ENCODE data around the gene LEKR1. TPM values are rescaled to one million over a fixed set of nuclear protein-coding genes. Genes with fewer than 3 reads are reported as not detected.

Gene LEKR1
- total and polyA plus RNA-seq, 2 donors: 1.0 to 1.7 TPM

DNA sequence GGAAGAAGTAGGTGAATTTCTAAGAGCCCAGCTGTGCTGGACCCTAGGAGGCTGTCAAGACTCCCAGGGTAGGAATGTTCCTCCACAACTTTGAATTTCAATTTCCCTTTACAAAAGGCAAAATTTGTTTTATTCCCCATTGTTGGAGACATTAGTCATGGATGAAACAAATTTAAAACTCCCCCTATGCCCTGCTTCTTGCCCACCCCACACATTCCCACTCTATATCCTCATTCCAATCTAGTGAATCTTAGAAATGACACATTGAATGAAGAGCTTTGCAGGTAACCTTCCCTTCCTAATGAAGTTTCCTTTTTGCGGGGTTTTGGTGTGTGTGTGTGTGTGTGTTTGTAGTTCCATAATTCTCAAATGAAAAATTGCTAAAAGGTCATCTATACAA is 261.2 kb downstream of the LEKR1 start:
- no peak for DNase-seq (ENCODE audit: low read depth in 6 of 9, low spot score in 9 of 9)
- Histone ChIP-seq H3K4me1 (ENCODE audit: control insufficient read depth in 2 of 2, insufficient read depth in 2 of 2, low read length in 2 of 2) (peaks cover 15 to 20% of the 10 kb centered on the region in 2 donors), H3K27me3 (ENCODE audit: control insufficient read depth in 2 of 2, insufficient read depth in 1 of 2, low read length in 1 of 2) (peaks cover 0 to 4% of the 10 kb centered on the region in 2 donors), H3K4me3 (ENCODE audit: low read length in 2 of 2) (no peak overlapping the region), H3K27ac (ENCODE audit: low read depth in 1 of 2, low read length in 1 of 2) (no peak overlapping the region), H3K9me3 (ENCODE audit: control insufficient read depth in 2 of 2, insufficient read depth in 1 of 2, low read length in 1 of 2) (no peaks in the 10 kb centered on the region), H3K36me3 (ENCODE audit: control insufficient read depth in 2 of 2, insufficient read depth in 2 of 2, low read length in 1 of 2) (no peaks in the 10 kb centered on the region)
- 92% methylated on average over 1 of the region's 1 CpG for WGBS

DNA sequence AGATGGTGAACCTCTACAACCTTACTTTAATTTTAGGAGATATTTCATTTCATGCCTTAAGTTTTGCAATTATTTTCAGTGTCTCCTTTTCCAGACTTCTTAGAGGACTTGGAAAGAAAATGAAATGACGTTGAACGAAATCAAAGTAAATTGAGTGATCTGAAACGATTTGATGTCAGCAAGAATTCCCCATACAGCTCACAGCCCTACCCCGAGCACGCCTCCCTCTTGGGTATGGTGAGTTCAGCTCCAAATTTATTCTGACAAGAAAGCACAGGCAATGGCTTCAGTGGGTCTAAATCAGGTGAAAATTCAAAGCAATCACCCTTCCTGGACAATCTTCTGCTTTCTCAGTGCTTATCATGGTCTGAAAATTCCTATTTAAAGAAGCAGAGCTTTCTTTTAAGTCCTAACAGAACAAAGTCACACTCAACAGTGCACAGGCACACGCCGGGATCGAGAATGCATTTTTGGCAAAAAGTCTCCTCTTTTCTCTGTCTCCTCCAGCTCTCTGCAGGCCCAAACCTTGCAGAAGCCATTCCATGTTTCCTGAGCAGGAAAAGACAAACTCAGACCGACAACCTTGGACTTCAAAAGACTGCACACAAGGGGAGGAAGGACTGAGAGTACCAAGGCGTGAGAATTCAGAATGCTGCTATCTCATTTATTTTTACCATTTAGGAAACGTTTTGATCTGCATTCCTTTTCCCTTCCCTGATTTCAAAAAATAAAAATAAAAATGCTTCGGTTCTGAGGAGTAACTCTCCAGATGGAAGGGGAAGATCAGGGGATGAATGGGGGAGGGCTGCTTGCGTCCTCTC is 261.8 kb downstream of the LEKR1 start:
- no peaks in the 10 kb centered on the region for H3K36me3 ChIP-seq (ENCODE audit: control insufficient read depth in 2 of 2, insufficient read depth in 2 of 2, low read length in 1 of 2)
- H3K4me1 ChIP-seq (ENCODE audit: control insufficient read depth in 2 of 2, insufficient read depth in 2 of 2, low read length in 2 of 2): peaks cover 15 to 20% of the 10 kb centered on the region in 2 donors
- peaks cover 0 to 4% of the 10 kb centered on the region in 2 donors for H3K27me3 ChIP-seq (ENCODE audit: control insufficient read depth in 2 of 2, insufficient read depth in 1 of 2, low read length in 1 of 2)
- DNase-seq (ENCODE audit: low read depth in 6 of 9, low spot score in 9 of 9): peak in 1 of 9 donors; percentile 35
- 58% methylated on average over 13 of the region's 13 CpGs for WGBS
- H3K27ac ChIP-seq (ENCODE audit: low read depth in 1 of 2, low read length in 1 of 2): peak overlapping the region; percentile 86 to 88
- H3K4me3 ChIP-seq (ENCODE audit: low read length in 2 of 2): peak overlapping the region; percentile 57 to 81
- H3K9me3 ChIP-seq (ENCODE audit: control insufficient read depth in 2 of 2, insufficient read depth in 1 of 2, low read length in 1 of 2): no peaks in the 10 kb centered on the region

DNA sequence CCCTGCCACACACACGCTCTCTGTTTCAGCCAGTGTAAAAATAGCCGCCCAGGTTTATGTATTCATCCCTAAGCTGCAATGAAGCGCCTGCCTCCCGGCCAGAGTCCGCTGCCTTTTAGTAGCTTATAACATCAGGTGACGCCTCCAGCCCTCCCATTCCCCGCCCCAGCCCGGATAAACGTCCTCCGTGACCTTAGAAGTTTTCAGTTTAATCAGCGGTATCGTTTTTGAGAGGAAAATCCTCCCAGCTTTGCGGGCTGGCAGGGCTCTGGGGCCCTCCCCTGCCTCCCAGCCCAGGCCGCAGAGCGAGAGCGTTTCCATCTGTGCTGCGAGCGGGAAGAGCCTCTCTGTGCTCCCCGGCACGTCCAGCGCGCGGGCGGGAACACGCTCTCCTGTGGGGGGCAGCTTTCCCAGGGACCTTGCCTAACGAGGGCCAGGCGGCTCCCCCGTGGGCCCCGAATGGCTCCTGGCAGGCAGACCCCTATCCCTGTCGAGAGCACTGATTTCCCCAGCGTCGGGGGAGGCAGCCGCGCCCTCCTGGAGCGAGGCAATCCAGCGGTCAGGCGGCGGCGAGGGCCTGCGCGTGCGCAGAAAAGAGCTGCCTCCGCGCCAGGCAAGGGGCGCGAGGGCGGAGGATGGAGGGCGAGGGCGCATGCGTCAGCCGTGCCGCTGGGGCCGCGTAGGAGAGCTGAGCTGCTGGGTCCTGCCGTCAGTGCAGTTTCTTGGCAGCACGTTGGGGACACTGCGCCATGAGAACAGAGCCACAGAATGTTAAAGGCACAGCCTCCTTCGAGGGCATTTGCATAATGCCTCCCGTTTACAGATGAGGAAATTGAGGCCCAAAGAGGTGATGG is 262.7 kb downstream of the LEKR1 start:
- WGBS: under 1% methylated on average over 59 of the region's 59 CpGs
- peak; percentile 81 to 95 (median 89) for DNase-seq (ENCODE audit: low read depth in 6 of 9, low spot score in 9 of 9)
- H3K4me1 ChIP-seq (ENCODE audit: control insufficient read depth in 2 of 2, insufficient read depth in 2 of 2, low read length in 2 of 2): peaks cover 15 to 20% of the 10 kb centered on the region in 2 donors
- no peaks in the 10 kb centered on the region for H3K9me3 ChIP-seq (ENCODE audit: control insufficient read depth in 2 of 2, insufficient read depth in 1 of 2, low read length in 1 of 2)
- H3K27ac ChIP-seq (ENCODE audit: low read depth in 1 of 2, low read length in 1 of 2): peak overlapping the region; percentile 87 to 88
- peak overlapping the region; percentile 57 to 81 for H3K4me3 ChIP-seq (ENCODE audit: low read length in 2 of 2)
- peaks cover 0 to 4% of the 10 kb centered on the region in 2 donors for H3K27me3 ChIP-seq (ENCODE audit: control insufficient read depth in 2 of 2, insufficient read depth in 1 of 2, low read length in 1 of 2)
- H3K36me3 ChIP-seq (ENCODE audit: control insufficient read depth in 2 of 2, insufficient read depth in 2 of 2, low read length in 1 of 2): no peaks in the 10 kb centered on the region

DNA sequence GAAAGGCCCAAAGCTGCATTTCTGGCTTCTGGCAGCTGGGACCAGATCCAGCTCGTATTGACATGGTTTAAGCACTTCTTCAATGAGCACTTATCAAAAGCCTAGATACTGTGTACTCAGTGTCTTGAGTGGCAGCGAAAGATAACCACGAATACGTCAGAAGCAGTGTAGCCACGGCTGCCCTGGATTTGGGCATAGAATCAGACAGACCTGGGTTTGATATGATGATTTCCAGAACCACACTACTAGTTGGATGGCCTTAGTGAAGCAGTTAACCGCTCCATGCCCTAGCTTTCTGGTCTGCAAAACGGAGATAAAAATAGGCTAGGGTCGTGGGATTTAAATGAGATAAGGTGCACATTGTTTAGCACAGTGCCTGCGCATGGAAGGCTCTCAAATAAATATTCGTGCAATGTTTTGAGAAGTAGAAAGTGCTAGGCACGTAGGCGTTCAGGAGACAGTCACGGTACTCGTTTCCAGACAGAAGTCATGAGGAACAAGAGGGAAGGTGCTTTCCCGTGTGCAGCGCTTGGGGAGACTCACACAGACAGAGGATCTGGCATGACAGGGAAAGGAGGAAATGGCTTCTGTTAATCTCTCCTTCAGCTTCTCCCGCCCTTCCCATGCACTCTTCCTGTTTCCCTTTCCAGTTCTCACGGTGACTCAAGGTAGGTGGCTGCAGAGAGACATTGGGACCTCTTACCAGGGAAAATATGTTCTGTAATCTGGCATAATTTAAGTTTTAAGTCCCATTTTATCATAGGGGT is 263.5 kb downstream of the LEKR1 start:
- peak overlapping the region; percentile 8 to 16 for H3K4me3 ChIP-seq (ENCODE audit: low read length in 2 of 2)
- WGBS: 58% methylated on average over 18 of the region's 18 CpGs

DNA sequence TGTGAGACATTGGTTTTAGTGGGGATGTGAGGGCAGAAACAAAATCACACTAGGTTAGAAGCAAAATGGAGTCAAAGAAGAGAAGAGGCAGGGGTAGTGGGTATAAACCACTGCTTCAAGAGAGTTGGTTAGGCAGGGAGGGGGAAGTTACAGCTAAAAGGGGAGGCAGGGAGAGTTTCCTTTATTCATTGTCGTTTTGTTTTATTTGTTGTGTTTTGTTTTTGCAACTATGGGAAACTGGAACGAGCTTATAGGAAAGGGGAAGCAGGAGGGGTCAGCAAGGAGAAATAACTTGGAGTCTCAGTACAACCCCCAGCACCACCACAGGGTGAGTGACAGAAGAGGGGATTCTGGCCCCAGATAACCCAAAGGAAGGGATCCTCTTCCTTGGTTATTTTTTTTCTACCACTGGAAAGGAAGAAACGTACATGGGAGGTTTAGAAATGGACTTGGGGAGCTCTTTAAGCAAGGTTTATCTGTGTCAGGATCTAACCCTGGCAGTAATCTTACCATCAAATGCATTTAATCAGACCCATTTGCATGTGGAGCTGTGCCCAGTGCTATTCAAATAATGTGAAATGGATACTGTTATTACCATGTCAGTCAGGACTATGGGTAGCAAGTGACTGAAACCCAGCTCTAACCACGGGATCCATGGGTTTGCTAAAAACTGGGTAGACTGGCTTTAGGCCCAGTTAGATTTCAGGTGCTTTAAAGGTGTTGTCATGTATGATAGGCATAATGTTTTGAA is 265.1 kb downstream of the LEKR1 start:
- no peaks in the 10 kb centered on the region for H3K36me3 ChIP-seq (ENCODE audit: control insufficient read depth in 2 of 2, insufficient read depth in 2 of 2, low read length in 1 of 2)
- no peaks in the 10 kb centered on the region for H3K9me3 ChIP-seq (ENCODE audit: control insufficient read depth in 2 of 2, insufficient read depth in 1 of 2, low read length in 1 of 2)
- H3K27me3 ChIP-seq (ENCODE audit: control insufficient read depth in 2 of 2, insufficient read depth in 1 of 2, low read length in 1 of 2): peaks cover 0 to 4% of the 10 kb centered on the region in 2 donors
- no peak for DNase-seq (ENCODE audit: low read depth in 6 of 9, low spot score in 9 of 9)
- H3K4me1 ChIP-seq (ENCODE audit: control insufficient read depth in 2 of 2, insufficient read depth in 2 of 2, low read length in 2 of 2): peaks cover 15 to 20% of the 10 kb centered on the region in 2 donors
- H3K4me3 ChIP-seq (ENCODE audit: low read length in 2 of 2): no peak overlapping the region
- no peak overlapping the region for H3K27ac ChIP-seq (ENCODE audit: low read depth in 1 of 2, low read length in 1 of 2)
- 82% methylated on average over 4 of the region's 4 CpGs for WGBS

More for the DNA sequence above, 263.5 kb downstream of the LEKR1 start:
- Histone ChIP-seq H3K4me1 (ENCODE audit: control insufficient read depth in 2 of 2, insufficient read depth in 2 of 2, low read length in 2 of 2) (peaks cover 15 to 20% of the 10 kb centered on the region in 2 donors), H3K27ac (ENCODE audit: low read depth in 1 of 2, low read length in 1 of 2) (peak overlapping the region; percentile 87 to 88), H3K9me3 (ENCODE audit: control insufficient read depth in 2 of 2, insufficient read depth in 1 of 2, low read length in 1 of 2) (no peaks in the 10 kb centered on the region), H3K27me3 (ENCODE audit: control insufficient read depth in 2 of 2, insufficient read depth in 1 of 2, low read length in 1 of 2) (peaks cover 0 to 4% of the 10 kb centered on the region in 2 donors), H3K36me3 (ENCODE audit: control insufficient read depth in 2 of 2, insufficient read depth in 2 of 2, low read length in 1 of 2) (no peaks in the 10 kb centered on the region)
- DNase-seq (ENCODE audit: low read depth in 6 of 9, low spot score in 9 of 9): peak in 2 of 9 donors; percentile 23 to 54

DNA sequence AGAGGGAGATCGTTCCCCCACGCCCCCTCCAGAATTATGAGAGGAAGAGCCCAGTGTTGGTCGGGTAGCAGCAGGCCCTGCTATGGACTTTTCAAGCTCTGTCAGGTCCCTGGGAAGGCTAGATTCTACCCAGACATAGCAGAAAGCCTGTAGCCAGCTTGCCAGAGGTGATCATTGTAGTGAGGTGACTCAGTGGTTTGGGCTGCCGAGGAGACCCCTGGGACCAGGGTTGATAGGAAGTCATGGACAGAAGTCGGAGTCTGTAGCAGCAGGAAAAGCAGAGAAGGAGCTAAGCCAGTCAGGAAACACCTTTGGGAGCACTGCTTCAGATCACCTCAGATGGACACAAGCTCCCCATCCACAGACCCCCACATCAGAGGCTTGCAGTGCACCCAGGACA is 266.1 kb downstream of the LEKR1 start:
- H3K4me3 ChIP-seq (ENCODE audit: low read length in 2 of 2): no peak overlapping the region
- H3K36me3 ChIP-seq (ENCODE audit: control insufficient read depth in 2 of 2, insufficient read depth in 2 of 2, low read length in 1 of 2): no peaks in the 10 kb centered on the region
- H3K4me1 ChIP-seq (ENCODE audit: control insufficient read depth in 2 of 2, insufficient read depth in 2 of 2, low read length in 2 of 2): peaks cover 15 to 20% of the 10 kb centered on the region in 2 donors
- peaks cover 0 to 4% of the 10 kb centered on the region in 2 donors for H3K27me3 ChIP-seq (ENCODE audit: control insufficient read depth in 2 of 2, insufficient read depth in 1 of 2, low read length in 1 of 2)
- H3K9me3 ChIP-seq (ENCODE audit: control insufficient read depth in 2 of 2, insufficient read depth in 1 of 2, low read length in 1 of 2): no peaks in the 10 kb centered on the region
- H3K27ac ChIP-seq (ENCODE audit: low read depth in 1 of 2, low read length in 1 of 2): no peak overlapping the region
- DNase-seq (ENCODE audit: low read depth in 6 of 9, low spot score in 9 of 9): no peak
- 92% methylated on average over 5 of the region's 5 CpGs for whole genome bisulfite sequencing

DNA sequence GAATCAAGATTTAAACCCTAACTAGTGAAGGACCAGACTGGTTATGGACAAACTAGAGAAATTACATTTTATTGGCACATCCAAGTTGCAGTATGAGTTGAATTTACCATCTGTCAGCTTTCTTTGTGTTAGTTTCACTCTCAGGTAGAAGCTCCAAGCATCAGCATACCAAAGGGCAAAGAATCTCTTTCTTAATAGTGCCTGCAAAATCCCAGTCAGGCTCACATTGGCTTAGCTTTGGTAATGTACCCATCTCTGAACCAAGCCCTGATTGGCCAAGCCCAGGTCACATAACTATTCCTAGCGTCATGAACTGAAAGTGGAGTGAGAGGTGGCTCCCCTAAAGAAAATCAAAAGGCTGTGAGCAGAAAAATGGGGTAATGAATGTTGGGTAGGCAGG is 266.9 kb downstream of the LEKR1 start:
- WGBS: 98% methylated on average over 1 of the region's 1 CpG
- Histone ChIP-seq H3K27me3 (ENCODE audit: control insufficient read depth in 2 of 2, insufficient read depth in 1 of 2, low read length in 1 of 2) (peaks cover 0 to 4% of the 10 kb centered on the region in 2 donors), H3K4me1 (ENCODE audit: control insufficient read depth in 2 of 2, insufficient read depth in 2 of 2, low read length in 2 of 2) (peaks cover 11 to 16% of the 10 kb centered on the region in 2 donors), H3K9me3 (ENCODE audit: control insufficient read depth in 2 of 2, insufficient read depth in 1 of 2, low read length in 1 of 2) (no peaks in the 10 kb centered on the region), H3K36me3 (ENCODE audit: control insufficient read depth in 2 of 2, insufficient read depth in 2 of 2, low read length in 1 of 2) (no peaks in the 10 kb centered on the region), H3K4me3 (ENCODE audit: low read length in 2 of 2) (no peak overlapping the region), H3K27ac (ENCODE audit: low read depth in 1 of 2, low read length in 1 of 2) (no peak overlapping the region)
- no peak for DNase-seq (ENCODE audit: low read depth in 6 of 9, low spot score in 9 of 9)

DNA sequence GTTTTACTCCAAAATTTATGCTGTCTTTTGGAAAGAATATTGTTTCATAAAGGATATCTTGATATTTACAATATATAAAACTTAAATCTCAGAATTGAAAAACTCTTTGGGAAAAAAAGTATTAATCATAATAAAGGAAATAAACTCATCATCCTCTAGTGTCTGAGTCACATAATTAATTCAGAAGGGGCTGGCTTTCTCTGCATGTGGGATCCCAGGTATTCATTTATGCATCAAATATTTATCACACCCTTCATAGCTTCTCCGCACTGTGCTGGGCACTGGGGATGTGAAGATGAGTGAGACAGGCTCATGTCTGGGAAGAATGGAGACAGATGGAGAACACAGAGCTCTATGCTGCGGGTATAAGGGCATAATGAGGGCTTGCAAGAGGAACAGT is 268.1 kb downstream of the LEKR1 start:
- Histone ChIP-seq H3K4me1 (ENCODE audit: control insufficient read depth in 2 of 2, insufficient read depth in 2 of 2, low read length in 2 of 2) (peaks cover 6 to 9% of the 10 kb centered on the region in 2 donors), H3K27me3 (ENCODE audit: control insufficient read depth in 2 of 2, insufficient read depth in 1 of 2, low read length in 1 of 2) (no peaks in the 10 kb centered on the region)

More for the DNA sequence above, 268.1 kb downstream of the LEKR1 start:
- Histone ChIP-seq H3K9me3 (ENCODE audit: control insufficient read depth in 2 of 2, insufficient read depth in 1 of 2, low read length in 1 of 2) (no peaks in the 10 kb centered on the region), H3K27ac (ENCODE audit: low read depth in 1 of 2, low read length in 1 of 2) (no peak overlapping the region), H3K36me3 (ENCODE audit: control insufficient read depth in 2 of 2, insufficient read depth in 2 of 2, low read length in 1 of 2) (no peaks in the 10 kb centered on the region), H3K4me3 (ENCODE audit: low read length in 2 of 2) (no peak overlapping the region)
- no peak for DNase-seq (ENCODE audit: low read depth in 6 of 9, low spot score in 9 of 9)
- WGBS: 95% methylated on average over 2 of the region's 2 CpGs

All from thymus (tissue), 11 donors.